Fibroblast of villous mesenchyme (primary cell): ENCODE results near the gene EDN2. TPM values are rescaled to one million over a fixed set of nuclear protein-coding genes. Genes with fewer than 3 reads are reported as not detected.

Experiments used
- DNase-seq: peaks from one replicate; pipeline ENCODE4 v3.0.0-alpha.2; 2010; ENCODE audit warnings: low read depth
- H3K4me3 ChIP-seq: 2 replicates; pipeline ENCODE4 v1.5.1; 2011; ENCODE audit warnings: low read depth, mild to moderate bottlenecking, low read length
- CTCF ChIP-seq: IDR thresholded peaks from 2 replicates; pipeline ENCODE4 v1.5.1; 2012; ENCODE audit warnings: low read depth, mild to moderate bottlenecking, low read length; ENCODE audit not compliant: insufficient read depth
- total RNA-seq: library from RNA; depleted of rRNA; stranded (reverse); fragments of >200 nt; gene quantifications from 2 replicates; pipeline ENCODE4 v1.2.3, GENCODE V29; 2012

Gene EDN2
- total RNA-seq, 1 donor, result not detected

GRCh38 chr1:41465741-41466140 lies 18.7 kb downstream of the EDN2 start:
- no peak for TF ChIP-seq CTCF
- DNase-seq, result no peak
- no peak overlapping the region for H3K4me3 ChIP-seq

- H3K4me3 ChIP-seq, result no peak overlapping the region
- no peak for TF ChIP-seq CTCF
- no peak for DNase-seq
Measured at GRCh38 chr1:41464885-41465284, 19.6 kb downstream of the EDN2 start.

GRCh38 chr1:41463516-41463915 lies 21.0 kb downstream of the EDN2 start:
- no peak overlapping the region for H3K4me3 ChIP-seq
- no peak for DNase-seq
- TF ChIP-seq CTCF, result no peak

- no peak for DNase-seq
- no peak overlapping the region for H3K4me3 ChIP-seq
- TF ChIP-seq CTCF, result no peak
Measured at GRCh38 chr1:41462680-41463004, 21.8 kb downstream of the EDN2 start.

GRCh38 chr1:41461790-41462679 lies 22.4 kb downstream of the EDN2 start:
- no peak for DNase-seq
- no peak for TF ChIP-seq CTCF
- no peak overlapping the region for H3K4me3 ChIP-seq

- no peak for DNase-seq
- no peak overlapping the region for H3K4me3 ChIP-seq
- no peak for TF ChIP-seq CTCF
Measured at GRCh38 chr1:41456847-41457540, 27.5 kb downstream of the EDN2 start.
